DOHH2 (cell line): Measurements from ENCODE around the gene ZBTB7C.

ENCODE experiments used
- H3F3A ChIP-seq: fragments of 200-600 bp; sonication (generic), shearing (Covaris generic); 2 replicates; pipeline ENCODE4 v1.6.0; 2016; ENCODE audit warnings: antibody characterized with exemption, mild to moderate bottlenecking; ENCODE audit not compliant: control insufficient read depth, insufficient read depth
- H3K27ac ChIP-seq: fragments of 200-600 bp; sonication (generic); 2 replicates; pipeline ENCODE4 v1.5.1; 2014; ENCODE audit warnings: low read depth, mild to moderate bottlenecking, low read length, moderate library complexity
- H3K27me3 ChIP-seq: fragments of 200-600 bp; sonication (generic); 2 replicates; pipeline ENCODE4 v1.6.1; 2014; ENCODE audit warnings: mild to moderate bottlenecking, low read length, mixed read lengths; ENCODE audit not compliant: control insufficient read depth
- H3K36me3 ChIP-seq: fragments of 200-600 bp; sonication (generic); 2 replicates; pipeline ENCODE4 v1.6.1; 2014; ENCODE audit warnings: mild to moderate bottlenecking, low read length, moderate library complexity, mixed read lengths; ENCODE audit not compliant: control insufficient read depth
- H3K4me1 ChIP-seq: fragments of 200-600 bp; sonication (generic); 2 replicates; pipeline ENCODE4 v1.6.1; 2014; ENCODE audit warnings: mild to moderate bottlenecking, low read length, mixed read lengths; ENCODE audit not compliant: control insufficient read depth
- H3K4me2 ChIP-seq: fragments of 200-600 bp; sonication (generic); 2 replicates; pipeline ENCODE4 v1.6.0; 2014; ENCODE audit warnings: mild to moderate bottlenecking, low read length, moderate library complexity
- H3K4me3 ChIP-seq: fragments of 200-600 bp; sonication (generic); 2 replicates; pipeline ENCODE4 v1.5.1; 2014; ENCODE audit warnings: mild to moderate bottlenecking, low read length, mixed read lengths
- H3K79me2 ChIP-seq: fragments of 200-600 bp; sonication (generic); 2 replicates; pipeline ENCODE4 v1.6.1; 2014; ENCODE audit warnings: mild to moderate bottlenecking, low read length, mixed read lengths; ENCODE audit not compliant: control insufficient read depth
- H3K9me2 ChIP-seq: fragments of 200-600 bp; sonication (generic); replicated peaks from 2 replicates; pipeline ENCODE4 v1.6.1; 2014; ENCODE audit warnings: mild to moderate bottlenecking, low read length, mixed read lengths; ENCODE audit not compliant: control insufficient read depth
- H3K9me3 ChIP-seq: fragments of 200-600 bp; sonication (generic); 2 replicates; pipeline ENCODE4 v1.6.1; 2014; ENCODE audit warnings: antibody characterized with exemption, low read length, mixed read lengths; ENCODE audit not compliant: control insufficient read depth, insufficient read depth
- H4K20me1 ChIP-seq: fragments of 200-600 bp; sonication (generic); 2 replicates; pipeline ENCODE4 v1.6.0; 2014; ENCODE audit warnings: low read depth, mild to moderate bottlenecking, antibody characterized with exemption, low read length, moderate library complexity; ENCODE audit not compliant: control insufficient read depth, insufficient read depth
- CTCF ChIP-seq: fragments of 200-600 bp; sonication (generic); IDR thresholded peaks from one replicate; pipeline ENCODE4 v1.5.1; 2014; ENCODE audit warnings: antibody characterized with exemption, mild to moderate bottlenecking, low read depth, low read length; ENCODE audit not compliant: poor library complexity, severe bottlenecking
- EZH2phosphoT487 ChIP-seq: fragments of 200-600 bp; sonication (generic); IDR thresholded peaks from 2 replicates; pipeline ENCODE4 v1.6.1; 2017; ENCODE audit warnings: borderline replicate concordance, mild to moderate bottlenecking, antibody characterized with exemption, low read length, moderate library complexity, mixed read lengths

ZBTB7C gene

GRCh38 chr18:48060346-48060745 lies 348.8 kb downstream of the ZBTB7C start:
- no peak overlapping the region for H3K27ac ChIP-seq
- no peaks in the 10 kb centered on the region for H3K9me3 ChIP-seq
- H3K79me2 ChIP-seq, result no peaks in the 10 kb centered on the region
- no peaks in the 10 kb centered on the region for H3K9me2 ChIP-seq
- peaks cover 4% of the 10 kb centered on the region for H3K27me3 ChIP-seq
- TF ChIP-seq CTCF (no peak), EZH2phosphoT487 (no peak)
- H3K4me3 ChIP-seq, result no peak overlapping the region
- H3F3A ChIP-seq, result no peaks in the 10 kb centered on the region
- no peak overlapping the region for H3K4me2 ChIP-seq
- H4K20me1 ChIP-seq, result no peaks in the 10 kb centered on the region
- no peaks in the 10 kb centered on the region for H3K4me1 ChIP-seq
- H3K36me3 ChIP-seq, result no peaks in the 10 kb centered on the region

DNA sequence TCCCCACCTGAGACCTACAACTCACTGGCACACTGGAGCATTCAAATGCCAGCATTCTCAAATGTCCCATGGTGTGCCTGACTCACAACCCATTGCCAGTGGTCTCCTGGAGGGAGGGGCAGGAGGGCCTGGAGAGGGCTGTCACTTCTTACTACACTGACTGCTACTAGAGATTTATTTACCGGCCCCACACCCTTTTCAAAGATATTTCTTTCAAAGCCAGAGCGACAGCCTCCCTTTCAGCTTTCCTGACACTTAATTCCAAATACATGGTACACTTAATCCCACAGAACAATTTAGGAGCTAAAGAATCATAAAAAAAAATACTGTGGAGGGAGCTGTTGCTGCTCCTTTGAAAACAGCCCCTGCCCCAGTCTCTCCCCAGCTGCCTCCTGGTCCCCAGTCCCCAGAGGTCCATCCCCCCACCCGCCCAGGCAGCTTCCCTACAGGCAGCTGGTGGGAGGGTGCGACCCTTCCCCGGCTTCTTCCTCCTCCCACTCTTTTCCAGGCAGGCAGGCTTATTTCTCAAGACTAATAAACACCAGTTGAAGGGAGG lies 349.6 kb downstream of the ZBTB7C start:
- no peak for TF ChIP-seq EZH2phosphoT487
- TF ChIP-seq CTCF, result no peak
- Histone ChIP-seq H3K36me3 (no peaks in the 10 kb centered on the region), H4K20me1 (no peaks in the 10 kb centered on the region), H3K27me3 (peaks cover 2% of the 10 kb centered on the region; the same call in 1 of the 2 replicates), H3K4me3 (no peak overlapping the region), H3F3A (no peaks in the 10 kb centered on the region), H3K27ac (no peak overlapping the region), H3K9me2 (no peaks in the 10 kb centered on the region), H3K4me1 (no peaks in the 10 kb centered on the region), H3K9me3 (no peaks in the 10 kb centered on the region), H3K4me2 (no peak overlapping the region), H3K79me2 (no peaks in the 10 kb centered on the region)

- TF ChIP-seq EZH2phosphoT487 (no peak), CTCF (no peak)
- Histone ChIP-seq H3K27me3 (peaks cover 2% of the 10 kb centered on the region; the same call in 1 of the 2 replicates), H3K9me3 (no peaks in the 10 kb centered on the region), H3K36me3 (no peaks in the 10 kb centered on the region), H3K9me2 (no peaks in the 10 kb centered on the region), H3K4me2 (no peak overlapping the region), H4K20me1 (no peaks in the 10 kb centered on the region), H3K4me3 (no peak overlapping the region), H3K79me2 (no peaks in the 10 kb centered on the region), H3K4me1 (no peaks in the 10 kb centered on the region), H3F3A (no peaks in the 10 kb centered on the region), H3K27ac (no peak overlapping the region)
Measured at GRCh38 chr18:48058486-48058885, 350.7 kb downstream of the ZBTB7C start.
